8988T (cell line): ENCODE data around the gene LHFPL3.
"Not testable (repeated sequence)": the region's sequence is repeated elsewhere in the genome, so short reads cannot be mapped to it uniquely, and the experiment has no call there.

Experiments used
- DNase-seq: peaks from one replicate; pipeline ENCODE4 v3.0.0; 2011

The LHFPL3 gene

GRCh38 chr7:104328296-104328969 is at the start of gene LHFPL3:
TSS of gene LHFPL3 (plus strand) at chr7:104328603.
- no peak for DNase-seq

DNA sequence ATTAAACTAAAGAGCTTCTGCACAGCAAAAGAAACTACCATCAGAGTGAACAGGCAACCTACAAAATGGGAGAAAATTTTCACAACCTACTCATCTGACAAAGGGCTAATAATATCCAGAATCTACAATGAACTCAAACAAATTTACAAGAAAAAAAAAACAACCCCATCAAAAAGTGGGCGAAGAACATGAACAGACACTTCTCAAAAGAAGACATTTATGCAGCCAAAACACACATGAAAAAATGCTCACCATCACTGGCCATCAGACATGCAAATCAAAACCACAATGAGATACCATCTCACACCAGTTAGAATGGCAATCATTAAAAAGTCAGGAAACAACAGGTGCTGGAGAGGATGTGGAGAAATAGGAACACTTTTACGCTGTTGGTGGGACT is 46.7 kb upstream of the LHFPL3 start:
- not testable (repeated sequence) for DNase-seq

GRCh38 chr7:104286839-104287238 is 41.6 kb upstream of the LHFPL3 start:
- no peak for DNase-seq

GRCh38 chr7:104288137-104288536 is 40.3 kb upstream of the LHFPL3 start:
- DNase-seq: no peak

DNA sequence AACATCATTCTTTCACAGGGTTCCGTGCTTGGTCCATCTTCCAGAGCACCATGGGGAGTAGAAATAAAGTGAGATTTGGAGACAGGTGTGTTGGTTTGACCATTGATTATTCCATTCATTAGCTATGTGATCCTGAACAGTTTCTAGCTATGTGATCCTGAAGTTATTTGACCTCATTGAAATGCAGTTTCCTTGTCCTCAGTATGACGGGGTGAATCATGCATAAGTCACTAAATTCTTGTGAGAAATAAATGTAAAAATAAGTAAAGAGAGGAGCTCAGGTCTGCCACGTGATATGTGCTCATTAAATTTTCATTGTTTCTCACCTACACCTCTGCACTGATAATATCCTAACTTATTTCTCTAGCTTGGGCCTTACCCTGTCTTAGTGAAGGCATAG is 34.1 kb upstream of the LHFPL3 start:
- no peak for DNase-seq

DNA sequence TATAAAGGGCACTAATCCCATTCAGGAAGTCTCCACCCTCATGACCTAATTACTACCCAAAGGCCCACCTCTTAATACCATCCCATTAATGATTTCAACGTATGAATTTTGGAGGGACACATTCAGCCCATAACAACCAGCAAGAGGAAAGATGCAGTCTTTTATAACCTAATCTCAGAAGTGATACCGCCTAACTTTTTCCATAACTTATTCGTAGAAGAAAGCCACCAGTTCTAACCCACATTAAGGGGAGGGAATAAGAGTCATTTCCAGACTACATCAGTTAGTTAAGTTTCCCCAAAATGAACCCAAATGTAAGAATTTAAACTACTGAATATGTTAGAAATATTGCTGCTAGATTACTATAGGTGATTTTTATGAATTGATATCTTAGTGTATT is 32.1 kb upstream of the LHFPL3 start:
- DNase-seq: no peak

GRCh38 chr7:104296900-104297299 is 31.5 kb upstream of the LHFPL3 start:
- DNase-seq: no peak

GRCh38 chr7:104299323-104299722 is 29.1 kb upstream of the LHFPL3 start:
- no peak for DNase-seq

DNA sequence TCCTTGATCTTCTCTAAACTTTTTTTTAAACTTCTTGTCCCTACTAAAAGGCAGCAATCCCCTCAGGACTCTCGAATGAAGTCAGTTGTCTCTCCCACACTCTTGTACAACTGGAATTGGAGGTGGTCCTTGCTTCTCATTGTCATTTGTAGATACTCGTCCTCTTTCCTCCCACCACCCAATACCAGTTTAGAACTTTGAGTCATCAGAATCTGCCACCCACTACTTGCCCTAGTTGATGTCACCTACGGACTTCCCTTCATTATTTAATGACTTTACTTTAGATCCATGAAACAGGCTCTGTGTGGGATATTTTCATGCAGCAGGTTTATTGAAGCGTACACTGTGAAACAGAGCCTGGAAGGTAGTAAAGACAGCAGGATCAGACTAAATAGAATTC is 28.6 kb upstream of the LHFPL3 start:
- DNase-seq: no peak

DNA sequence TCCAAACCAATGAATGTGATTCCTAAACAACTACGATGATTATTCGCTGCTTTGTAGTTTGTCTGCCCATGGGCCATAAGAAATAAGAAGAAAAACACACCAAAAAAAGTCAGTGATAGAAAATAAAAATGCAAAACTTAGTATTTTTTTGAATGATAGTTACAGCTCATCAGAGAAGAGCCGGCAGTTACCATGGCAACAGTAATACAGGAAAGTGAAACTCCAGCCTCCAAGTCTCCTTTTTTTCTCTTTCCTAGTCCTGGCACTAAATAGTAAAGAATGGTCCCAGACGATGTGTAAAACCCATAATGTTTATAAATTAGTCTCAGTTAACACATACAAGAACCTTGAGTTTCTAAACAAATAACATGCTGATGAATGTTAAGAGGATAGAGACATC is 21.6 kb upstream of the LHFPL3 start:
- DNase-seq: no peak

DNA sequence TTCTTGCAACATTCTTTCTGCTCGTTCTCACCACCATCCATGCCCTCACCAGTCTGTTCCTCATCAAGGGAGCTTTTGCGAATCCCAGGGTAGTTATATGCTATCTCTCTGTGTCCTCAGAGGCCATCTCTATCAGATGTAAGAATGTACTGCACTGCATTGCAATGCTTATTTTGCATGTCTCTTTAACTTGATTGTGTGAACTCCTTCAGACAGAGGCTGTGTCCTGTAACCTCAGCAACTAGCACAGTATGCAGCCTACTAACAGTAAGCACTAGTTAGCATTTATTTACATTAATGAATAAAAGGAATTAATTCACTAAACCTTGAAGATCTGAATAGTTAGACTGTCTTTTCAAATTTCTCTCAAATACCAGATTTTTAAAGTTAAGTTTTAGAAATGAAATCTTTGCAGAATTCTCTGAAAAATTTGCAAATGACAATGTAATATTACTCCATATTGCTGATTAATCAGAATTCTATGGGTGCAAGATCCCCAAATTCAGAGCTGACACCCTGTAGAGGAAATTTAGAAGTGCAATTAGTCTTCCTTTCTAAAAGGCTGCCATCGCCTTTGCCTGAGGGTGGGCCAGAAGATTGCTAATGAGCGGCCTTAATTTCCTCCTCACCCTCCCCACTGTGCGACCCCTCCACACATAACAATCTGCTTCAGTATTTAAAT is 10.3 kb upstream of the LHFPL3 start:
- no peak for DNase-seq

DNA sequence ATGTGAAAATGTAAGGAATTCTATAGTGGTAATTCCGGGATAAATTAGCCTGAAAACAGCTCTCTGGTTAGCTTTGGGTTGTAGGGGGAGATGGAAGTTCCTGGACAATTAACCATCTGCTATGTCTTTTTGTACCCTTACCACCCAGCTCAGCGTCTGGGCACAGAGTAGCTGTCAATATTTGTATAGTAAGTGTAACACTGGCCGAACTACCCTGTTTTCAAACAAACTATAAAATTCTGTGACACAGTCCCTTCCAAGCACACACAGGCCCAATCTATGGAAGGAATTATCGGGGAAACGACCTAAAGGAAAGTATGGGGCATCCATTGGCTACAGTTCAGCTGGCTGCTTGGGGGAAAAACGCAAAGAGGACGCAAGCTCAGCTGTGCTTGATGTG is 869 bp upstream of the LHFPL3 start:
- DNase-seq: no peak

DNA sequence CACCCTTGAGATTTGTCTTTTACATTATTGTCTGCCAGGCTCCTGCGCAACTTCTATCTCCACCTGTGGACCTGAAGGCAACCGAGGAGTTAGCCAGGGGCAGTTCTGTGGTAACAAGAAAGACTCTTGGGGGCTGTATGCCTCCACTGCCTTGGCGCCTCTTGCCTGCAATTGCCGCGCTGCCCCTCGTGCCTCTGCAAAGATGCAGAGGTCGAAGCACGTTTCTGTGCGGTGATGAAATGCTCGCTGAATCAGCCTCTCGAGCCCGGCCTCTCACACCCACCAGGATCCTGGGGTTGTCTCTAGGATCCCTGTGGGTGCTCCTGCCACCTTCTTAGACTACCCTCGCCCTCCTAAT is 486 bp upstream of the LHFPL3 start:
- no peak for DNase-seq

GRCh38 chr7:104328970-104329825 is 795 bp downstream of the LHFPL3 start:
- no peak for DNase-seq

DNA sequence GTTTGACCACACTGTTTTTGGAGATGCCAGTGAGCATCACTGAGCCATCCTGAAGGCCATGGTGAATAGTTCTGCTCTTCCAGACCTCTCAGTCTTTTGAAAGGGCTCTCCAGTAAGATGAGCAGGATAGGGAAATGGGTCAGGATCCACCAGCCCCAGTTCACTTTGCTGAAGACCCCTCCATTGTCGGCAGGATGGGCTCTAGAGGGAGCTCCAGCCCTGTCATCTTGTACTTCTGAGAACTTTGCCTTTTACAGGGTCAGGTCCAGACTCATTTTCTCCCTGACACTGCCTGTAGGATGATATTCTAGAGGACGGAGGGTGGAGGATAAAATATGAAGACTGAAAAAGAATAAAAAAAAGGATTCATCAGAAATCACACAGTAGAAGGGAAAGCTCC is 13.1 kb downstream of the LHFPL3 start:
- DNase-seq: no peak

DNA sequence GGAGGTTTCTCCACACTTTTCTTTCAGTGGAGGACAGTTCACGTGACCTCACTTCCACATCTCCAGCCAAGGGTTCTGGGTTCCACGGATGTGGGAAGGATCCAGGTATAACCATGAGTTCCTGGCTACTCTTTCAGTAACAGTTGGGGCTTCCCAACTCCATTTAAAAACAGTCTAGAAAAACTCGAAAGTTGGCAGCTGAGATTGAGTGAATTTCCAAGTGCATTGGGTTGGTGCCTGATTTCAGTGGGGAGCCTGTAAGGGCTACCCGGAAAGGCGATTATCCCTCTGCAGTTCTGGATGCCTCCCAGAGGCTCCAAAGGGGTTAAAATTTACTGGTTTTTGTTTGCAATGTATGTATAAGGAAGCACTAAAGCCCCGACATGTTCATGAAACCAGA is 24.3 kb downstream of the LHFPL3 start:
- DNase-seq: no peak

DNA sequence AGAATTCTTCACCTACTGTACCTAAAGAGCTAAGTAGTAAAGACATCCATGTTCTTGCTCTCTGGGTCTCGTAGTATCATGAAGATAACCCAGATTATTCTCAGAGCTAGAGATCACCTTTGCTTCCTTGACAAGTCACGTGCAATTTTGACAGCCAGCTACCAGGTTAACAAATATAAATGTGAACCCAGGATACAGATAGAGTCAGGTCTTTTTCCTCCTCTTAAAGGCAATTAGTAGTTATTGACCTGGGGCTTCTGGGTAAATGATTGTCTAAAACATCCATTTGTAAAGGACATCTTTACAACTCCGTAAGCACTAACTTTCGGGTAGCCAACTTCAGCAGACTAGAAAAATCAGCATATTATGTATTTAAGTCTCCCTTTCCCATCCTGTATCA is 28.8 kb downstream of the LHFPL3 start:
- no peak for DNase-seq

DNA sequence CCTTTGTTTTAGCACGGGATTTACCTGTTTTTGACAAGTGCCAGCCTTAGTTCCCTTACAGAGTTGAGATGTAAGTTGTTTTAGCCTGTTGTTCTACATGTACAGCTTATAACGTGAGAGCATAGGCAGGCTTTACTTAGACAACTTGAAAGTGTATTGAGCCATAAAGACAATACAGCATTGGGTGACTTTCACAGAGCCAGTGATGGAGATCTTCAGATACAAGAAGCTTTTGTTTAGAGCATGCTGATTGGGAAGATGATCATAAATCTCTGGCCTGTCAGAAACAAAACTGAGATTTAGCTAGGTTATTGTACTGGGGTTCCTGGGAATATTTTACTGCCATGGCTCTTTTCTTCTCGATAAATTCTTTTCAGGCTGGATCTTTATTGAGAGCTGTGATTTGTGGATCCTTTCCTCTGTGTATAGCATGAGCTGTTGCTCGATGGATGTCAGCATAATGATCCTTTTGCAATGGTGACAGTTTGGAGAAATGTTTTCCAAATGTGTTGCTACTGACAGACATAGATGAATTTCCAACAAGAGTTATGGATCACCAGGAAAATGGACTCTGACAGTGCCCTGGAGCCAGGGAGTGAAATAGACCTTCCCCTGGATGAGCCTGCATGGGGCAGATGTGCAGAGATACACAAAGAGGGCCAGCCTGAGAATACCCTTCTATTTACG is 30.2 kb downstream of the LHFPL3 start:
- DNase-seq: no peak

- DNase-seq: no peak
These were observed 34.4 kb downstream of the LHFPL3 start for GRCh38 chr7:104362756-104363155.

GRCh38 chr7:104363355-104363754 is 35.0 kb downstream of the LHFPL3 start:
- DNase-seq: no peak

GRCh38 chr7:104366390-104366789 is 38.0 kb downstream of the LHFPL3 start:
- no peak for DNase-seq

DNA sequence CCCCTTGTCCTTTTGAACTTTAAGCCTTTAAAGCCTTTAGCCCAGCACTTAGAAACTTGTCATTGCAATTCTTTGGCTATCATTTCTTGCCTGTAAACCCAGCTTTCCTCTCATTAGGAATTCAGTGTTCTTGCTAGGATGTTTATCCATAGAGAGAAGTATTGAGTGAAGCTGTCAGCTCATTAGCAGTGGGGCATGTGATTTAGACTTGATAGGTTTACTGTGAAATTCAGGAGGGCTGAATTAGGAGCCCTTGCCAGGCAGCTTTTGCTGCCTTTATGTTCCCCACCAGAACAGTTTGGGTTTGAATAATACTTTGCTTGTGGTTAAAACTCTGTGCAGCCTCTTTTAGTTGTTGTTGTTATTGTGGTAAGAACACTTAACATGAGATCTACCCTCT is 39.5 kb downstream of the LHFPL3 start:
- no peak for DNase-seq

DNA sequence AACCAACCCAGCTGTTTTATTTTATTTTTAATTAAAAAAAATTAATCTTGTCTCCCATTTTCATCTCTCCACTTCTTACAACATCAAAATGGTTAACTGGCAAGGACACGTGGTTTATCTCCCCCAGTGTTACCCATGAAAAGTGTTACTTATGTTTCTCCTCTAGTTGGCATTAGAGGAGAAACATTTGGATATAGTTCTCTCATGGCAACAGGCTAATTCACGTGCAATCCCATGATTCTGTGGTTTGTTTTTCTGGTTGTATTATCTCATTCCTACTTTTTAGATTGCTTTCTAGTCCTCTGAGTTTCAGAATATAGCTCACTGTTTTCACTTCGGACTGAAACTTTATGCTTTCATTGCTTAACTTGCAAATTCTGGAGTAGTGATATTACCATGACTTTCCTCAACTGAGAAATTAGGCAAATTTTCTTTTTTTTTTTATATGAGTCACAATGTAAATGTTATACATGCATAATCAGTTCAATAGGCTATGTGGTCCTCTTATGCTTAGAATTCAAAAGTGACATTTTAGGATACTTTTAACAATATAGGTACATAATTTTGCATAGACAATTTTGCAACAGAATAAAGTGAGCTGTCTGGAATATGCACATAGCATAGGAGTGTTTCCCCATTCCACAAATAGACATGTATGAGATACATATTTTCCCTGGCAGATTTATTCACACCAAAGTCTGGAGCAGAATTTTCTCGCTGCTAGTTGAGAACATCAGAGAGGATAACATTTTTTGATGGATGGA is 43.0 kb downstream of the LHFPL3 start:
- no peak for DNase-seq
